ENCODE results near the gene DIO1.
A peak's percentile ranks its signal among the peaks of the same experiment; 100 is the strongest.

Gene DIO1

DNA sequence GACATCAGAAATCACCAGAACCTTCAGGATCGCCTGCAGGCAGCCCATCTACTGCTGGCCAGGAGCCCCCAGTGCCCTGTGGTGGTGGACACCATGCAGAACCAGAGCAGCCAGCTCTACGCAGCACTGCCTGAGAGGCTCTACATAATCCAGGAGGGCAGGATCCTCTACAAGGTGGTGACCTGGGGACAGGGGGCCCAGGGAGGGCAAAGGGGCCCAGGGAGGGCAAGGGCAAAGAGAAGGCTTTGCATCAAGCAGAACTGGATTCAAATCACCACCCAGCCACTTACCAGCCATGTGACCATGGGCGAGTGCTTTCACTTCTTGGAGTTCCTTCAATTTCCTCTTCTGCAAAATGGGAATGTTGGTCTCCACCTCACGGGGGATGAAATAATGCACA is 12.1 kb downstream of the DIO1 start:
- Histone ChIP-seq H3K23ac (ENCODE audit: low read length) (peak overlapping the region; percentile 66), H2AK5ac (ENCODE audit: low read length) (no peak overlapping the region), H3K4ac (ENCODE audit: low read depth, low read length) (no peak overlapping the region), H2BK5ac (ENCODE audit: low read length) (no peak overlapping the region), H3K27ac (ENCODE audit: low read depth, low read length) (no peak overlapping the region), H3K4me3 (ENCODE audit: low read length) (no peak overlapping the region), H4K5ac (ENCODE audit: low read length) (no peak overlapping the region), H3K79me1 (ENCODE audit: low read length) (no peaks in the 10 kb centered on the region), H3K56ac (ENCODE audit: low read length) (no peak overlapping the region), H3K4me2 (ENCODE audit: low read length) (no peak overlapping the region), H2BK120ac (ENCODE audit: low read depth, low read length) (no peak overlapping the region), H3K4me1 (ENCODE audit: control insufficient read depth, low read depth, low read length) (no peaks in the 10 kb centered on the region), H3K9ac (ENCODE audit: low read length) (no peak overlapping the region), H2BK15ac (replicated peaks; ENCODE audit: low read depth) (no peak overlapping the region), H3K18ac (ENCODE audit: low read length) (no peak overlapping the region), H3K79me2 (ENCODE audit: control insufficient read depth, insufficient read depth, low read length) (no peaks in the 10 kb centered on the region), H3K27me3 (ENCODE audit: insufficient read depth, low read length, poor library complexity) (no peaks in the 10 kb centered on the region), H4K8ac (ENCODE audit: low read depth, low read length) (no peak overlapping the region), H3K36me3 (ENCODE audit: control insufficient read depth, insufficient read depth, low read length) (no peaks in the 10 kb centered on the region)
- no peak for DNase-seq
- no CpG with 5 or more reads among the region's 4 CpGs for WGBS (ENCODE audit: extremely low coverage, insufficient coverage, low lambda C conversion rate)

GRCh38 chr1:53909946-53910345 is 16.0 kb downstream of the DIO1 start:
- no peak overlapping the region for H3K4me3 ChIP-seq (ENCODE audit: low read length)
- no peak overlapping the region for H3K4ac ChIP-seq (ENCODE audit: low read depth, low read length)
- H3K36me3 ChIP-seq (ENCODE audit: control insufficient read depth, insufficient read depth, low read length), result no peaks in the 10 kb centered on the region
- no peak overlapping the region for H4K5ac ChIP-seq (ENCODE audit: low read length)
- no peak overlapping the region for H3K4me2 ChIP-seq (ENCODE audit: low read length)
- no peak overlapping the region for H3K56ac ChIP-seq (ENCODE audit: low read length)
- H4K8ac ChIP-seq (ENCODE audit: low read depth, low read length), result no peak overlapping the region
- H3K27ac ChIP-seq (ENCODE audit: low read depth, low read length), result no peak overlapping the region
- H3K18ac ChIP-seq (ENCODE audit: low read length), result no peak overlapping the region
- no peak for DNase-seq
- H2BK15ac ChIP-seq (replicated peaks; ENCODE audit: low read depth), result no peak overlapping the region
- H3K27me3 ChIP-seq (ENCODE audit: insufficient read depth, low read length, poor library complexity), result no peaks in the 10 kb centered on the region
- H3K9ac ChIP-seq (ENCODE audit: low read length), result no peak overlapping the region
- H2BK5ac ChIP-seq (ENCODE audit: low read length), result no peak overlapping the region
- H3K23ac ChIP-seq (ENCODE audit: low read length), result no peak overlapping the region
- no peaks in the 10 kb centered on the region for H3K4me1 ChIP-seq (ENCODE audit: control insufficient read depth, low read depth, low read length)
- no CpG with 5 or more reads among the region's 3 CpGs for WGBS (ENCODE audit: extremely low coverage, insufficient coverage, low lambda C conversion rate)
- no peaks in the 10 kb centered on the region for H3K79me1 ChIP-seq (ENCODE audit: low read length)
- no peak overlapping the region for H2BK120ac ChIP-seq (ENCODE audit: low read depth, low read length)
- H2AK5ac ChIP-seq (ENCODE audit: low read length), result no peak overlapping the region
- no peaks in the 10 kb centered on the region for H3K79me2 ChIP-seq (ENCODE audit: control insufficient read depth, insufficient read depth, low read length)

DNA sequence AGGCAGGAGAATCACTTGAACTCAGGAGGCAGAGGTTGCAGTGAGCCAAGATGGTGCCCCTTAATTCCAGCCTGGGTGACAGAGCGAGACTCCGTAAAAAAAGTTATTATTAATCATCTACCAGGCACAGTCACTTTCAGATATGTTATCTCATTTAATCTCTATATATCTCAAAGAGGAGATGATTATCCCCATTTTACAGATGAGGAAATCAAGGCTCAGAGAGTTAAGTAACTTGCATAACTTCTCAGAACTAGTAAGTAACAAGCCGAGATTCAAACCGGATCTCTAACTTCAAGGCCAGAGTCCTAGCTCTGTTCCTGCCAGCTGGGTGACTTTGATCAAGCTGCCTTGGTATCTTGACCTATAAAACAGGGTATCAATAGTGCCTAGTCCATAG is 17.5 kb downstream of the DIO1 start:
- no peak for DNase-seq
- no peaks in the 10 kb centered on the region for H3K79me1 ChIP-seq (ENCODE audit: low read length)
- H3K4me2 ChIP-seq (ENCODE audit: low read length), result no peak overlapping the region
- WGBS (ENCODE audit: extremely low coverage, insufficient coverage, low lambda C conversion rate), result no CpG with 5 or more reads among the region's 4 CpGs
- H2AK5ac ChIP-seq (ENCODE audit: low read length), result no peak overlapping the region
- H3K56ac ChIP-seq (ENCODE audit: low read length), result no peak overlapping the region
- H3K9ac ChIP-seq (ENCODE audit: low read length), result no peak overlapping the region
- no peaks in the 10 kb centered on the region for H3K4me1 ChIP-seq (ENCODE audit: control insufficient read depth, low read depth, low read length)
- no peak overlapping the region for H3K23ac ChIP-seq (ENCODE audit: low read length)
- no peak overlapping the region for H2BK5ac ChIP-seq (ENCODE audit: low read length)
- H4K5ac ChIP-seq (ENCODE audit: low read length), result no peak overlapping the region
- H3K27ac ChIP-seq (ENCODE audit: low read depth, low read length), result no peak overlapping the region
- no peaks in the 10 kb centered on the region for H3K36me3 ChIP-seq (ENCODE audit: control insufficient read depth, insufficient read depth, low read length)
- H2BK120ac ChIP-seq (ENCODE audit: low read depth, low read length), result no peak overlapping the region
- H2BK15ac ChIP-seq (replicated peaks; ENCODE audit: low read depth), result no peak overlapping the region
- H3K79me2 ChIP-seq (ENCODE audit: control insufficient read depth, insufficient read depth, low read length), result no peaks in the 10 kb centered on the region
- no peak overlapping the region for H3K4ac ChIP-seq (ENCODE audit: low read depth, low read length)
- H4K8ac ChIP-seq (ENCODE audit: low read depth, low read length), result no peak overlapping the region
- H3K18ac ChIP-seq (ENCODE audit: low read length), result no peak overlapping the region
- H3K27me3 ChIP-seq (ENCODE audit: insufficient read depth, low read length, poor library complexity), result no peaks in the 10 kb centered on the region
- no peak overlapping the region for H3K4me3 ChIP-seq (ENCODE audit: low read length)

DNA sequence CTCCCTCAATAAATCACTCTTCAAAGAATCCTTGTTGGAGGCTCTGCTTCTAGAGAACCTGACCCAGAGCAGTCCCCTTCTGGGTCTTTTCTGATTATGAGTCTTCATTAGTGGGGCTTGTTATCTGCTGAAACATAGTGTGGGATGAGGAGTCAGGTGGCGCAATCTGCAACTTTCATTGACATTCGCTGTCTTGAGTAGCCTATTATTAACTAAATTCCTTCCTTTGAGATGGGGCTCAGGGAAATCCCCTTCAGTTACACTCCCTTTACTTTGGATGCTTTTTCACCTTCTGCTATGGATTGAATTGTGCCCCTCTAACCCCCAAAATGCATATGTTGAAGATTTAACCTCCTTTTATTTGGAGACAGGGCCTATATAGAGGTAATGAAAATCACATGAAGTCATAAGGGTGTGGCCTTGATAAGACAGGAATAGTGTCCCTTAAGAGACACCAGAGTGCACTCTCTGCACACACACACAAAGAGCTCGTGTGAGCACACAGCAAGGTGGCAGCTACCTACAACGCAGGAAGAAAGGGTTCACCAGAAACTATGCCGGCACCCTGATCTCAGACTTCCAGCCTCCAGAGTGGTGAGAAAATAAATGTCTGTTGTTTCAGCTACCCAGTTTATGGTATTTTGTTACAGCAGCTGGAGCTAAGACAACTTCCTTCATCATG is 19.5 kb downstream of the DIO1 start:
- H3K4me1 ChIP-seq (ENCODE audit: control insufficient read depth, low read depth, low read length), result no peaks in the 10 kb centered on the region
- WGBS (ENCODE audit: extremely low coverage, insufficient coverage, low lambda C conversion rate), result no CpG with 5 or more reads among the region's 5 CpGs
- H2AK5ac ChIP-seq (ENCODE audit: low read length), result no peak overlapping the region

GRCh38 chr1:53918343-53918742 is 24.4 kb downstream of the DIO1 start:
- no peaks in the 10 kb centered on the region for H3K36me3 ChIP-seq (ENCODE audit: control insufficient read depth, insufficient read depth, low read length)
- no peak overlapping the region for H2BK120ac ChIP-seq (ENCODE audit: low read depth, low read length)
- H3K79me1 ChIP-seq (ENCODE audit: low read length), result no peaks in the 10 kb centered on the region
- H2AK5ac ChIP-seq (ENCODE audit: low read length), result no peak overlapping the region
- no peak overlapping the region for H3K27ac ChIP-seq (ENCODE audit: low read depth, low read length)
- no peak overlapping the region for H4K8ac ChIP-seq (ENCODE audit: low read depth, low read length)
- no peak overlapping the region for H2BK15ac ChIP-seq (replicated peaks; ENCODE audit: low read depth)
- no peak for DNase-seq
- no peak overlapping the region for H3K4me3 ChIP-seq (ENCODE audit: low read length)
- no peaks in the 10 kb centered on the region for H3K79me2 ChIP-seq (ENCODE audit: control insufficient read depth, insufficient read depth, low read length)
- no peak overlapping the region for H3K56ac ChIP-seq (ENCODE audit: low read length)
- no peaks in the 10 kb centered on the region for H3K4me1 ChIP-seq (ENCODE audit: control insufficient read depth, low read depth, low read length)
- no peaks in the 10 kb centered on the region for H3K27me3 ChIP-seq (ENCODE audit: insufficient read depth, low read length, poor library complexity)
- WGBS (ENCODE audit: extremely low coverage, insufficient coverage, low lambda C conversion rate), result no CpG with 5 or more reads among the region's 5 CpGs
- no peak overlapping the region for H3K23ac ChIP-seq (ENCODE audit: low read length)
- H3K18ac ChIP-seq (ENCODE audit: low read length), result no peak overlapping the region
- no peak overlapping the region for H2BK5ac ChIP-seq (ENCODE audit: low read length)
- H3K9ac ChIP-seq (ENCODE audit: low read length), result no peak overlapping the region
- no peak overlapping the region for H4K5ac ChIP-seq (ENCODE audit: low read length)
- H3K4ac ChIP-seq (ENCODE audit: low read depth, low read length), result no peak overlapping the region
- no peak overlapping the region for H3K4me2 ChIP-seq (ENCODE audit: low read length)

More for the DNA sequence above, 19.5 kb downstream of the DIO1 start:
- Histone ChIP-seq H3K27me3 (ENCODE audit: insufficient read depth, low read length, poor library complexity) (no peaks in the 10 kb centered on the region), H4K5ac (ENCODE audit: low read length) (no peak overlapping the region), H3K27ac (ENCODE audit: low read depth, low read length) (no peak overlapping the region), H3K79me1 (ENCODE audit: low read length) (no peaks in the 10 kb centered on the region), H4K8ac (ENCODE audit: low read depth, low read length) (no peak overlapping the region), H3K36me3 (ENCODE audit: control insufficient read depth, insufficient read depth, low read length) (no peaks in the 10 kb centered on the region), H3K56ac (ENCODE audit: low read length) (no peak overlapping the region), H3K18ac (ENCODE audit: low read length) (no peak overlapping the region), H2BK5ac (ENCODE audit: low read length) (no peak overlapping the region), H3K4me3 (ENCODE audit: low read length) (no peak overlapping the region), H3K23ac (ENCODE audit: low read length) (no peak overlapping the region), H2BK15ac (replicated peaks; ENCODE audit: low read depth) (no peak overlapping the region), H3K4me2 (ENCODE audit: low read length) (no peak overlapping the region), H3K79me2 (ENCODE audit: control insufficient read depth, insufficient read depth, low read length) (no peaks in the 10 kb centered on the region), H2BK120ac (ENCODE audit: low read depth, low read length) (no peak overlapping the region), H3K9ac (ENCODE audit: low read length) (no peak overlapping the region), H3K4ac (ENCODE audit: low read depth, low read length) (no peak overlapping the region)
- no peak for DNase-seq

GRCh38 chr1:53919675-53920066 is 25.7 kb downstream of the DIO1 start:
- Histone ChIP-seq H2BK5ac (ENCODE audit: low read length) (no peak overlapping the region), H3K4me3 (ENCODE audit: low read length) (no peak overlapping the region), H3K4me2 (ENCODE audit: low read length) (no peak overlapping the region), H2BK15ac (replicated peaks; ENCODE audit: low read depth) (no peak overlapping the region), H4K5ac (ENCODE audit: low read length) (no peak overlapping the region), H3K4ac (ENCODE audit: low read depth, low read length) (no peak overlapping the region), H3K79me1 (ENCODE audit: low read length) (no peaks in the 10 kb centered on the region), H3K27ac (ENCODE audit: low read depth, low read length) (no peak overlapping the region), H3K36me3 (ENCODE audit: control insufficient read depth, insufficient read depth, low read length) (no peaks in the 10 kb centered on the region), H3K9ac (ENCODE audit: low read length) (no peak overlapping the region), H2BK120ac (ENCODE audit: low read depth, low read length) (no peak overlapping the region), H4K8ac (ENCODE audit: low read depth, low read length) (no peak overlapping the region), H3K56ac (ENCODE audit: low read length) (no peak overlapping the region), H3K23ac (ENCODE audit: low read length) (no peak overlapping the region), H3K18ac (ENCODE audit: low read length) (no peak overlapping the region), H3K27me3 (ENCODE audit: insufficient read depth, low read length, poor library complexity) (no peaks in the 10 kb centered on the region), H2AK5ac (ENCODE audit: low read length) (no peak overlapping the region), H3K79me2 (ENCODE audit: control insufficient read depth, insufficient read depth, low read length) (no peaks in the 10 kb centered on the region), H3K4me1 (ENCODE audit: control insufficient read depth, low read depth, low read length) (no peaks in the 10 kb centered on the region)
- no peak for DNase-seq
- no CpG with 5 or more reads among the region's 3 CpGs for WGBS (ENCODE audit: extremely low coverage, insufficient coverage, low lambda C conversion rate)
